RWPE2 (cell line): ENCODE results near the gene NCF2.

Source experiments
- ATAC-seq: fragments of 200-7000 bp; cut with Tn5 transposase; 3 replicates; pipeline ENCODE4 v1.9.1; 2021; ENCODE audit warnings: low read depth
- DNase-seq: peaks from one replicate; pipeline ENCODE4 v3.0.0-alpha.2; 2020; ENCODE audit warnings: low spot score
- H3K27ac ChIP-seq: fragments of 450-650 bp; 2 replicates; pipeline ENCODE4 v1.5.1; 2017; ENCODE audit warnings: mild to moderate bottlenecking; ENCODE audit not compliant: poor library complexity, severe bottlenecking
- H3K27me3 ChIP-seq: fragments of 250-450 bp; sonication (Bioruptor Pico); 2 replicates; pipeline ENCODE4 v1.5.1; 2021; ENCODE audit warnings: mild to moderate bottlenecking, moderate library complexity; ENCODE audit not compliant: insufficient read depth, poor library complexity, severe bottlenecking
- H3K36me3 ChIP-seq: fragments of 250-450 bp; sonication (Bioruptor Pico); 2 replicates; pipeline ENCODE4 v1.5.1; 2020; ENCODE audit warnings: low read depth, mild to moderate bottlenecking, moderate library complexity
- H3K4me1 ChIP-seq: fragments of 250-450 bp; sonication (Bioruptor Pico); 2 replicates; pipeline ENCODE4 v1.5.1; 2021; ENCODE audit warnings: mild to moderate bottlenecking, moderate library complexity; ENCODE audit not compliant: insufficient read depth, poor library complexity, severe bottlenecking
- H3K4me3 ChIP-seq: fragments of 250-450 bp; sonication (Bioruptor Pico); 2 replicates; pipeline ENCODE4 v1.5.1; 2021; ENCODE audit warnings: mild to moderate bottlenecking, moderate library complexity; ENCODE audit not compliant: severe bottlenecking
- H3K9me3 ChIP-seq: fragments of 250-450 bp; sonication (Bioruptor Pico); 2 replicates; pipeline ENCODE4 v1.5.1; 2021; ENCODE audit warnings: mild to moderate bottlenecking, moderate library complexity; ENCODE audit not compliant: severe bottlenecking
- TF ChIP-seq, protein P1 (sequence below): fragments of 450-650 bp; IDR thresholded peaks from one replicate; pipeline ENCODE4 v1.5.1; 2017; ENCODE audit warnings: mild to moderate bottlenecking, moderate library complexity; ENCODE audit not compliant: poor library complexity, severe bottlenecking

NCF2 gene

DNA sequence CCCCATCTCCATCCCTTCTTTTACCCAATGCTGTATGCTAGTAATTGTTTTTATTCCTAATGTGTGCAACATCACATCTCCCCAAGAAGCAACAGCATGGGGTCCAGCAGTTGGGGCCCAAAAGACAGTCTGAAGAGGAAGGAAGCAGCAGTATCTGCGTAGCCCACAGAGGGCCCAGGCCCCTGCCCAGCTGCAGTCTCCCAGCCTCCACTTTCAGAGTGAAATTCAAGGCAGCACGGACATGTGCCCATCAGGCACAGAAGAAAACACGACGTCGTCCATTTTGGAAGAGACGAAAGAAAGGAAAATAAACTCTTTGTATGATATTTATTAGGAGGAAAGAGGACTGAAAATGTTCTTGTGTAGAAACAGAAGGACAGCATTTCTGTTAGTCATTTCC is 37.4 kb downstream of the NCF2 start:
- Histone ChIP-seq H3K27ac (no peak overlapping the region), H3K27me3 (no peaks in the 10 kb centered on the region), H3K36me3 (peaks cover 58% of the 10 kb centered on the region), H3K9me3 (no peaks in the 10 kb centered on the region), H3K4me1 (no peaks in the 10 kb centered on the region), H3K4me3 (no peak overlapping the region)
- DNase-seq (no peak), ATAC-seq (no peak)
- TF ChIP-seq, protein P1, sequence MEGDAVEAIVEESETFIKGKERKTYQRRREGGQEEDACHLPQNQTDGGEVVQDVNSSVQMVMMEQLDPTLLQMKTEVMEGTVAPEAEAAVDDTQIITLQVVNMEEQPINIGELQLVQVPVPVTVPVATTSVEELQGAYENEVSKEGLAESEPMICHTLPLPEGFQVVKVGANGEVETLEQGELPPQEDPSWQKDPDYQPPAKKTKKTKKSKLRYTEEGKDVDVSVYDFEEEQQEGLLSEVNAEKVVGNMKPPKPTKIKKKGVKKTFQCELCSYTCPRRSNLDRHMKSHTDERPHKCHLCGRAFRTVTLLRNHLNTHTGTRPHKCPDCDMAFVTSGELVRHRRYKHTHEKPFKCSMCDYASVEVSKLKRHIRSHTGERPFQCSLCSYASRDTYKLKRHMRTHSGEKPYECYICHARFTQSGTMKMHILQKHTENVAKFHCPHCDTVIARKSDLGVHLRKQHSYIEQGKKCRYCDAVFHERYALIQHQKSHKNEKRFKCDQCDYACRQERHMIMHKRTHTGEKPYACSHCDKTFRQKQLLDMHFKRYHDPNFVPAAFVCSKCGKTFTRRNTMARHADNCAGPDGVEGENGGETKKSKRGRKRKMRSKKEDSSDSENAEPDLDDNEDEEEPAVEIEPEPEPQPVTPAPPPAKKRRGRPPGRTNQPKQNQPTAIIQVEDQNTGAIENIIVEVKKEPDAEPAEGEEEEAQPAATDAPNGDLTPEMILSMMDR, result no peak

DNA sequence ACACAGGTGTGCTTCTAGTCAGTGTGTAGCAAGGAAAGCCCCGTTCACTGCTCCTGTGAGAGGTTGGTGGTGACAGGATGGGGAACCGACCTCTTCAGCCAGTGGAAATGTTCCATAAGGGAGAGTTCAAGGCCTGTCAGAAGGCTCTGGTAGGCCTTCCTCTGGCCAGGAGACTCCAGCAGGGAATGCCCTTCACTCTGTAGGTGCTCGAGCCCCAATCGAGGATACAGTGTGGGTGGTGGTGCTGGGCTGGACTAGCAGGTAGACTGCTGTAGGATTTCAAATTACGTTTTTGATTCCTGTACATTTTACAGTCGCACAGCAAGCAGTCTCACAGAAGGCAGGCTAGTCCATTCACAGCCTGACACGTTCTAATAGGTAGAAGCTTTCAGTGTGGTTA is 37.8 kb downstream of the NCF2 start:
- H3K4me1 ChIP-seq, result no peaks in the 10 kb centered on the region
- H3K36me3 ChIP-seq, result peaks cover 62% of the 10 kb centered on the region
- ATAC-seq (no peak), DNase-seq (no peak)
- H3K4me3 ChIP-seq, result no peak overlapping the region
- H3K9me3 ChIP-seq, result no peaks in the 10 kb centered on the region
- H3K27ac ChIP-seq, result no peak overlapping the region
- H3K27me3 ChIP-seq, result no peaks in the 10 kb centered on the region
- TF ChIP-seq, protein P1, result no peak

DNA sequence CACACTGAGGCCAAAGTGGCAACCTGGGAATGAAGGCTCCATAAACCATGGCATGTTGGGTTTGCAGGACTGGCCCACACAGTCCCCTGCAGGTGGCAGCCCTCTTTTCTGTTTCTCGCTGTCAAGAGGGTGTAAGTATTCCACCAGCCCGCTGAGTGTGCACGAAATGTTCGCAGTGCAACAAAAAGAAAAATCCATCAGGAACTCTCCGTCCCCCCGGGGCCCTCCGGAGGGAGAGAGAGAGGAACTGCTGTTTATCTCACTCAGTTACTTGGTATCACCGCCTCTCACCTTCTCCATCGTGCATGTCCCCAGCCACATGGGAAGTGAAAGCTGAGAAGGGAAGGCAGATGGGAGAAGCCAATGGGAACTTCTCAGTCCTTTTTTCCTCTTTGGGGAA is 38.3 kb downstream of the NCF2 start:
- no peaks in the 10 kb centered on the region for H3K9me3 ChIP-seq
- H3K27me3 ChIP-seq, result no peaks in the 10 kb centered on the region
- ATAC-seq (no peak), DNase-seq (no peak)
- no peaks in the 10 kb centered on the region for H3K4me1 ChIP-seq
- TF ChIP-seq, protein P1, result no peak
- no peak overlapping the region for H3K27ac ChIP-seq
- H3K36me3 ChIP-seq, result peaks cover 67% of the 10 kb centered on the region
- H3K4me3 ChIP-seq, result no peak overlapping the region

DNA sequence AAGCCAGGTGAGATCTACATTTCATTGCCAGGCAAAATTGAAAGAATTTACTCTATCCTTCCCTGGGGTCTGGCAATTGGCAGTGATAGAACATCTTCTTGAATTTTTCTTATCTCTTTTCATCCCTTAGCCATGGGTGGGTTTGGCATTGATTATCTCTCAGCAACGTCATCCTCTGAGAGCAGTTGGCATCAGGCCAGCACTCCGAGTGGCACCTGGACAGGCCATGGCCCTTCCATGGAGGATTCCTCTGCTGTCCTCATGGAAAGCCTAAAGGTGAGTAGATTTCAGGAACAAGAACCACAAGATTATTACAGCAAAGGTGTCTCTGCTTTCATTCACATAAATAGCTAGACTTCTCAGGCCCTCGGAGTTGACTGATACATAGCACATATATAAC is 39.3 kb downstream of the NCF2 start:
- Histone ChIP-seq H3K4me1 (no peaks in the 10 kb centered on the region), H3K27me3 (no peaks in the 10 kb centered on the region), H3K27ac (no peak overlapping the region), H3K4me3 (no peak overlapping the region), H3K9me3 (no peaks in the 10 kb centered on the region), H3K36me3 (peaks cover 77% of the 10 kb centered on the region)
- TF ChIP-seq, protein P1, result no peak
- ATAC-seq (no peak), DNase-seq (no peak)

DNA sequence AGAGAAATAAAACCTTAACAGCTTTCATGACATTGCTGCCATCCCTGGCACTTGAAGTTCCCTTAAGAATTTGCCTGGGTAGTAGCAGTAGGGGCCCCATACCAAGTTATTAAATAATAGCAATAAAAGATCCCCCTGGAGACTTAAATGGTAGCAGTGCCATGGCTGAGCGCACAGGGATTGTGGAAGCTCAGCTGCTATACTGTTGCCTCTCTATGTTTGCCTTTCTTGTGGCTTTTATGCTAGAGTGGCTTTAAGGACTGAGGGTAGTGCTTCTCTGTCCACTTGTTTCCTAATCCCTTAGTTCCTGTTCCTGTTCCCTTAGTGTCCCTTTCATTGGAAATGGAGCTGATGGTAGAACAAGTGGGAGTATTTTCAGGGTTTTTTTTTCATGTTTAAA is 42.1 kb downstream of the NCF2 start:
- H3K27me3 ChIP-seq, result no peaks in the 10 kb centered on the region
- ATAC-seq (no peak), DNase-seq (no peak)
- no peak overlapping the region for H3K27ac ChIP-seq
- no peaks in the 10 kb centered on the region for H3K4me1 ChIP-seq
- peaks cover 98% of the 10 kb centered on the region for H3K36me3 ChIP-seq
- TF ChIP-seq, protein P1, result no peak
- no peak overlapping the region for H3K4me3 ChIP-seq
- H3K9me3 ChIP-seq, result no peaks in the 10 kb centered on the region
